Mesenchymal stem cell (in vitro differentiated cells and primary cell): ENCODE results near the gene WDFY2.
A peak's percentile ranks its signal among the peaks of the same experiment; 100 is the strongest.
"Not testable (repeated sequence)": the region's sequence is repeated elsewhere in the genome, so short reads cannot be mapped to it uniquely, and the experiment has no call there.

Experiments
- DNase-seq: peaks from one replicate; pipeline ENCODE4 v3.0.0-alpha.2; 2013
- H2AFZ ChIP-seq: one replicate; pipeline ENCODE4 v1.6.1; 2013; ENCODE audit warnings: low read depth, mild to moderate bottlenecking, control low read depth, inconsistent platforms, low read length, moderate library complexity
- H2AK5ac ChIP-seq: 2 replicates; pipeline ENCODE4 v1.6.1; 2013; ENCODE audit warnings: low read length, moderate library complexity, mild to moderate bottlenecking, inconsistent platforms; ENCODE audit not compliant: severe bottlenecking
- H2BK120ac ChIP-seq: one replicate; pipeline ENCODE4 v1.6.1; 2013; ENCODE audit warnings: low read depth, mild to moderate bottlenecking, inconsistent platforms, low read length, moderate library complexity
- H2BK12ac ChIP-seq, 2 experiments: one replicate each; pipeline ENCODE4 v1.6.1; 2013; ENCODE audit warnings: inconsistent platforms in 2 of 2, low read length in 2 of 2, mild to moderate bottlenecking in 2 of 2, moderate library complexity in 2 of 2, control low read depth in 1 of 2
- H2BK15ac ChIP-seq: one replicate; pipeline ENCODE4 v1.6.1; 2013; ENCODE audit warnings: mild to moderate bottlenecking, low read depth, inconsistent platforms; ENCODE audit not compliant: poor library complexity, severe bottlenecking
- H2BK5ac ChIP-seq: 2 replicates; pipeline ENCODE4 v1.6.1; 2013; ENCODE audit warnings: low read depth, mild to moderate bottlenecking, low read length, control low read depth, inconsistent platforms; ENCODE audit not compliant: poor library complexity, severe bottlenecking
- H3K14ac ChIP-seq, 2 experiments: one replicate each; pipeline ENCODE4 v1.6.1; 2013; ENCODE audit warnings: inconsistent platforms in 2 of 2, low read length in 2 of 2, control low read depth in 1 of 2, mild to moderate bottlenecking in 1 of 2, moderate library complexity in 1 of 2
- H3K18ac ChIP-seq, 2 experiments: one replicate each; pipeline ENCODE4 v1.6.1; 2013; ENCODE audit warnings: inconsistent platforms in 2 of 2, low read length in 2 of 2, control low read depth in 1 of 2, low read depth in 1 of 2, mild to moderate bottlenecking in 1 of 2
- H3K23ac ChIP-seq, 2 experiments: one replicate each; pipeline ENCODE4 v1.6.1; 2013; ENCODE audit warnings: inconsistent platforms in 2 of 2, low read length in 2 of 2, mild to moderate bottlenecking in 2 of 2, moderate library complexity in 2 of 2, control low read depth in 1 of 2
- H3K27ac ChIP-seq: 2 replicates; pipeline ENCODE4 v1.5.1; 2013; ENCODE audit warnings: mild to moderate bottlenecking, moderate library complexity, low read length, control low read depth, inconsistent platforms; ENCODE audit not compliant: poor library complexity, severe bottlenecking
- H3K27me3 ChIP-seq, 2 experiments: 2 replicates each; pipeline versions ENCODE4 v1.6.1 to v1.7.0; 2013; ENCODE audit warnings: low read length in 2 of 2, mild to moderate bottlenecking in 2 of 2, moderate library complexity in 2 of 2, control low read depth in 1 of 2, inconsistent platforms in 1 of 2; ENCODE audit not compliant: control insufficient read depth in 1 of 2, insufficient read depth in 1 of 2
- H3K36me3 ChIP-seq, 2 experiments: 2 replicates each; pipeline versions ENCODE4 v1.6.1 to v1.7.0; 2013; ENCODE audit warnings: low read length in 2 of 2, control low read depth in 1 of 2, inconsistent platforms in 1 of 2, low read depth in 1 of 2, mild to moderate bottlenecking in 1 of 2; ENCODE audit not compliant: insufficient read depth in 2 of 2, control insufficient read depth in 1 of 2
- H3K4ac ChIP-seq, 2 experiments: one replicate each; pipeline ENCODE4 v1.6.1; 2013; ENCODE audit warnings: inconsistent platforms in 2 of 2, low read length in 2 of 2, mild to moderate bottlenecking in 2 of 2, moderate library complexity in 2 of 2, control low read depth in 1 of 2, low read depth in 1 of 2
- H3K4me1 ChIP-seq: 2 replicates; pipeline ENCODE4 v1.6.1; 2013; ENCODE audit warnings: low read depth, low read length, control low read depth; ENCODE audit not compliant: control insufficient read depth, insufficient read depth
- H3K4me2 ChIP-seq: 2 replicates; pipeline ENCODE4 v1.6.1; 2013; ENCODE audit warnings: low read length, mild to moderate bottlenecking, inconsistent platforms; ENCODE audit not compliant: poor library complexity, severe bottlenecking
- H3K4me3 ChIP-seq, 2 experiments: 2 replicates each; pipeline versions ENCODE4 v1.5.1 to v1.7.0; 2013; ENCODE audit warnings: low read length in 2 of 2, mild to moderate bottlenecking in 2 of 2, control low read depth in 1 of 2, low read depth in 1 of 2; ENCODE audit not compliant: insufficient read depth in 1 of 2
- H3K79me1 ChIP-seq: replicated peaks from 2 replicates; pipeline ENCODE4 v1.6.1; 2013; ENCODE audit warnings: mild to moderate bottlenecking, control low read depth, low read length, inconsistent platforms; ENCODE audit not compliant: poor library complexity, severe bottlenecking
- H3K9ac ChIP-seq: 2 replicates; pipeline ENCODE4 v1.7.0; 2013; ENCODE audit warnings: mild to moderate bottlenecking, low read length, moderate library complexity
- H3K9me3 ChIP-seq: 2 replicates; pipeline ENCODE4 v1.7.0; 2013; ENCODE audit warnings: mild to moderate bottlenecking, low read length; ENCODE audit not compliant: control insufficient read depth
- H4K8ac ChIP-seq: one replicate; pipeline ENCODE4 v1.6.1; 2013; ENCODE audit warnings: inconsistent platforms, mild to moderate bottlenecking, low read length, moderate library complexity
- H4K91ac ChIP-seq: one replicate; pipeline ENCODE4 v1.6.1; 2013; ENCODE audit warnings: mild to moderate bottlenecking, low read length, inconsistent platforms
- WGBS: methylation state at CpG from one replicate; pipeline ENCODE4 v1.1.7; 2013; ENCODE audit warnings: mixed read lengths; 5-methylcytosine and 5-hydroxymethylcytosine counted together

The WDFY2 gene

GRCh38 chr13:51541037-51541436 lies 43.2 kb upstream of the WDFY2 start:
- Histone ChIP-seq H2BK12ac (no peak overlapping the region), H3K9me3 (no peaks in the 10 kb centered on the region), H3K4me1 (peaks cover 2% of the 10 kb centered on the region), H2BK5ac (no peak overlapping the region), H2BK120ac (no peak overlapping the region), H3K27ac (no peak overlapping the region), H3K36me3 (no peaks in the 10 kb centered on the region), H3K27me3 (no peaks in the 10 kb centered on the region), H3K4ac (no peak overlapping the region), H3K9ac (no peak overlapping the region), H2AK5ac (peak overlapping the region; percentile 7), H3K4me3 (no peak overlapping the region), H2BK15ac (no peak overlapping the region), H3K4me2 (no peak overlapping the region), H3K23ac (no peak overlapping the region), H3K14ac (no peak overlapping the region), H3K79me1 (no peaks in the 10 kb centered on the region), H4K8ac (no peak overlapping the region), H3K18ac (no peak overlapping the region), H2AFZ (no peak overlapping the region), H4K91ac (no peak overlapping the region)
- 87% methylated on average over 3 of the region's 3 CpGs for WGBS
- no peak for DNase-seq

DNA sequence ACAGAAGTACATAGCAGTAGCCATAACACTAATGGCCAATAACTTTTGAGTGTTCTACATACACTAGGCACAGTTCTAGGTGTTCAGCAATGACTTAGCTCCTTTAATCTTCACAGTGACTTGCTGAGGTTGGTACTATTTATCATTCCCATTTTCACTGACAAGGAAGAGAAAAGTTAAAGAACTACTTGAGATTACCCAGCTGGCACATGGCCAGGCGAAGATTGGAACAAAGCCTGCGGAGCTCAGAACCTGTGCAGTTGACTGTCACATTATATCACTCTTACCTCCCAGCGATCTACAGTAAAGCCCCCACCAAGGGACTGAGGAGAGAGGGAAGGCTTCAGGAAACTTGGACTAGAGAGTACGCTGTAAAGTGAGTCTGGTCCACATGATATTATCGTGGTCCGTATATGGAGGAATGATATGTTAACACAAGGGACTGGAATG lies 42.4 kb upstream of the WDFY2 start:
- no peak overlapping the region for H4K8ac ChIP-seq
- no peak overlapping the region for H3K4ac ChIP-seq
- DNase-seq = no peak
- H3K4me3 ChIP-seq = no peak overlapping the region
- H2AFZ ChIP-seq = no peak overlapping the region
- WGBS = 82% methylated on average over 5 of the region's 6 CpGs
- H3K27ac ChIP-seq = no peak overlapping the region
- no peak overlapping the region for H3K23ac ChIP-seq
- peak overlapping the region; percentile 36 for H2BK15ac ChIP-seq
- H3K27me3 ChIP-seq = no peaks in the 10 kb centered on the region
- no peak overlapping the region for H2AK5ac ChIP-seq
- peaks cover 2% of the 10 kb centered on the region for H3K4me1 ChIP-seq
- H3K36me3 ChIP-seq = no peaks in the 10 kb centered on the region
- no peak overlapping the region for H3K4me2 ChIP-seq
- H3K14ac ChIP-seq = no peak overlapping the region
- no peaks in the 10 kb centered on the region for H3K9me3 ChIP-seq
- H3K9ac ChIP-seq = no peak overlapping the region
- no peak overlapping the region for H3K18ac ChIP-seq
- H2BK120ac ChIP-seq = no peak overlapping the region
- no peak overlapping the region for H2BK12ac ChIP-seq
- H2BK5ac ChIP-seq = no peak overlapping the region
- H3K79me1 ChIP-seq = no peaks in the 10 kb centered on the region
- no peak overlapping the region for H4K91ac ChIP-seq

DNA sequence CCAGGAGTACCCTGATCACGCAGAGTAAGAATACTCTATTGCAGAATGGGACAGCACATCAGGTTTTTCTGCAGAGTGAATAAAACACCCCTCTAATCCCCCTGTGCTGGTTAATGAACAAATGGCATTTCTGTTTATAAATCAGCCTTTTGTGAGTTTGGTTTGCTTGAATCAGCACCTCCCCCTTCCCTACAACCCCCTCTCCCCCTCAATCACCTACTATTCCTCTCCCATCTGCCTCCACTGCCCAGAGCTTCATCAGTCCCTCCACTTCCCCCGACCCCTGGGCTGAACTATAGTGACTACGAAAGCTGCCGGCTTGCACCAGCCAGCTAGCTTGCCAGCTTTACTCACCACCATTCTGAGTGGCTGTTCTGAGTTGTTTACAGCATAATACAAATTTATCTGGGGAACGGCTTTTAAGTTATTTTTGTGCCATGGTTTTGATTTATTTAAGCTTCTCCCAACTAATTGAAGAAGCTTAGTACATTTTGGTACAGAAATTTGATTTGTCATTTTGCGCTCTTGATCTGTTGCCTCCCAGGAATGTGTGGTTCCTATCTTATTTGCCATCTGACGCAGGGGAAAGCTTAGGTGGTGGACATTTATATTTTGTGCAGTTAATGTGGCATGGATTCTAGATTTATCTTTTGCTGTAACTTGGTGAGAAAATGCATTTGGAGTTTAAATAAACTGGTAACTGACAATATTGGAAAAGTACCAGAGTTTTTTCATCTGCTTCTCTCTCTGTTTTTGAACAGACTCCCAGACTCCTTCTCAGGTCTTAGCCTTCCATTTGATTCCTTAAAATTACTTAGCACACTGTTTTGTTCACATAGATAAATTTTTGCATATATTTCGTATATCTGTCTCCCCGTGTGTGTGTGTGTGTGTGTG lies 41.7 kb upstream of the WDFY2 start:
- no peak overlapping the region for H3K4ac ChIP-seq

GRCh38 chr13:51545446-51545845 lies 38.8 kb upstream of the WDFY2 start:
- not testable (repeated sequence) for H2AFZ ChIP-seq, H3K14ac ChIP-seq, H2BK120ac ChIP-seq, H3K36me3 ChIP-seq, H4K91ac ChIP-seq, H2AK5ac ChIP-seq, H3K4me2 ChIP-seq, H3K27ac ChIP-seq, H3K23ac ChIP-seq, H3K9me3 ChIP-seq, H3K4ac ChIP-seq, H4K8ac ChIP-seq, H3K4me1 ChIP-seq, H2BK5ac ChIP-seq, DNase-seq, H3K18ac ChIP-seq, H3K79me1 ChIP-seq, H3K9ac ChIP-seq, H3K4me3 ChIP-seq, H2BK12ac ChIP-seq, H2BK15ac ChIP-seq, H3K27me3 ChIP-seq
- WGBS = no CpG with 5 or more reads among the region's 3 CpGs

More for the DNA sequence above, 41.7 kb upstream of the WDFY2 start:
- H3K4me1 ChIP-seq = peaks cover 2% of the 10 kb centered on the region
- no peak overlapping the region for H3K4me2 ChIP-seq
- no peak overlapping the region for H3K4me3 ChIP-seq
- H2AFZ ChIP-seq = no peak overlapping the region
- no peaks in the 10 kb centered on the region for H3K27me3 ChIP-seq
- DNase-seq = peak; percentile 35
- no peak overlapping the region for H4K91ac ChIP-seq
- WGBS = 60% methylated on average over 5 of the region's 9 CpGs
- H2BK12ac ChIP-seq = no peak overlapping the region
- no peak overlapping the region for H4K8ac ChIP-seq
- no peak overlapping the region for H2BK5ac ChIP-seq
- H3K36me3 ChIP-seq = no peaks in the 10 kb centered on the region
- H3K27ac ChIP-seq = no peak overlapping the region
- no peak overlapping the region for H3K14ac ChIP-seq
- H3K79me1 ChIP-seq = no peaks in the 10 kb centered on the region
- H2BK15ac ChIP-seq = no peak overlapping the region
- peak overlapping the region in 1 of 2 experiments; percentile 18 for H3K18ac ChIP-seq
- H2AK5ac ChIP-seq = no peak overlapping the region
- H3K23ac ChIP-seq = no peak overlapping the region
- H2BK120ac ChIP-seq = no peak overlapping the region
- H3K9me3 ChIP-seq = no peaks in the 10 kb centered on the region
- peak overlapping the region; percentile 20 for H3K9ac ChIP-seq
